ENCODE data around the gene SYNDIG1L.

DNA sequence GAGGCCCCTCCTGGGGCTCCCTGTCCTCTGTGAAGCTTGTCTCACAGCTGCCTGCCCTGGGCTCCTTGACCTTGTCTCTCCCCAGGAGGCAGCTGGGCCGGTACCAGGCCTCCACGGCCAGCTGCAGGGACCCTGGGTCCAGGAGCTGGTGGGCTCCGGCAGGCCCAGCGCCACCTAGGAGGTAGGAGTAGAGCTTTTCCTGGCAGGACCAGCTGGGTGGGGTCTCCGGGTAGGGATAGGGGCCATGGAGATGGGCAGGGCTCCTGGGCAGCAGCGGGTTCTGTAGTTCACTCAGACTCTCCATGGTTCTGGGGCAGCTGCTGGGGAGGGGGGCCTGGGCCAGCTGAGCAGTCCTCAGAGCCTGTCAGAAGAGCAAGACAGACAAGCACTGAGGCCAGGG lies 16.6 kb downstream of the SYNDIG1L start:
- TF ChIP-seq, protein P1, sequence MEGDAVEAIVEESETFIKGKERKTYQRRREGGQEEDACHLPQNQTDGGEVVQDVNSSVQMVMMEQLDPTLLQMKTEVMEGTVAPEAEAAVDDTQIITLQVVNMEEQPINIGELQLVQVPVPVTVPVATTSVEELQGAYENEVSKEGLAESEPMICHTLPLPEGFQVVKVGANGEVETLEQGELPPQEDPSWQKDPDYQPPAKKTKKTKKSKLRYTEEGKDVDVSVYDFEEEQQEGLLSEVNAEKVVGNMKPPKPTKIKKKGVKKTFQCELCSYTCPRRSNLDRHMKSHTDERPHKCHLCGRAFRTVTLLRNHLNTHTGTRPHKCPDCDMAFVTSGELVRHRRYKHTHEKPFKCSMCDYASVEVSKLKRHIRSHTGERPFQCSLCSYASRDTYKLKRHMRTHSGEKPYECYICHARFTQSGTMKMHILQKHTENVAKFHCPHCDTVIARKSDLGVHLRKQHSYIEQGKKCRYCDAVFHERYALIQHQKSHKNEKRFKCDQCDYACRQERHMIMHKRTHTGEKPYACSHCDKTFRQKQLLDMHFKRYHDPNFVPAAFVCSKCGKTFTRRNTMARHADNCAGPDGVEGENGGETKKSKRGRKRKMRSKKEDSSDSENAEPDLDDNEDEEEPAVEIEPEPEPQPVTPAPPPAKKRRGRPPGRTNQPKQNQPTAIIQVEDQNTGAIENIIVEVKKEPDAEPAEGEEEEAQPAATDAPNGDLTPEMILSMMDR (IDR thresholded peaks at IDR 0.05) = no peak
- no peak for TF ChIP-seq EP300 (IDR thresholded peaks at IDR 0.05)
- TF ChIP-seq POLR2AphosphoS5 (IDR thresholded peaks at IDR 0.05) = no peak
- no peak for TF ChIP-seq POLR2A (IDR thresholded peaks at IDR 0.05)

All from suprapubic skin (tissue), 4 donors.